ENCODE measurements around the gene LYPD6B.

LYPD6B gene

DNA sequence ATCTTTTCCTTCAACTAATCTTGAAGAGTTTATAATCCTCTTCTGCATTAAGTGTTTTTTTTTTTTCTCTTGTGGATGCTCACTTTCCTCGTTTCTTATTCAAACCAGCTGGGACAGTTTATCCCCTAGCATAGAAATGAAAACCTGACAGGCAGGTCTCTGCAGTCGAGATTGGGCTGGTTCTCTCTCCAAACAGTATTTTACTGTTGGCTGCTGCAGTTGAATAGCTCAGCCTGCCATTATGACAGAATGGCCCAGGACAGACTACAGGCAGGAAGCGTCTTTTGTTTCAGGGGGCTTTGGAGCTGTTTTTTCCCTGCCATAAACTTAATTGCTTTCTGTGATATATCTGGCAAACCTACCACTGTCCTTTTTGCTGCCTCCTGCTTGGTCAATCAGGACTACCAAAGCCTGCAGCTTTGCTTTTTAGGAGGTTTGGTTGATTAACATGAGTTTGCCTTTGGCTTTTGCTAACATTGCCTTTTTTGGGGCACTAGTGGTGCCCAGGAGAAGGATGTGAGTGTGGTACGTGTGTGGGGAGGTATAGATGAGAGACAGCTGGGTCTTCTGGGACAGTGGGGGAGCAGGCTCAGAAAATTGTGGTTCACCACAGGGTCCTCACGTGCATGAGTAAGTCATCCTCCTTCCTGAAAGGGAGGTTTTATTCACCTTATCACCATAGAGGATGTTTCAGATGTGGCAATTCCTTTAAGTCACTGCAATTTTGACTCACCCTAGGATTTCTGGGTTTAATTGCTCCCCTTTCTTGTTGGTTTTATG is 128.7 kb downstream of the LYPD6B start:
- DNase-seq: no peak

DNA sequence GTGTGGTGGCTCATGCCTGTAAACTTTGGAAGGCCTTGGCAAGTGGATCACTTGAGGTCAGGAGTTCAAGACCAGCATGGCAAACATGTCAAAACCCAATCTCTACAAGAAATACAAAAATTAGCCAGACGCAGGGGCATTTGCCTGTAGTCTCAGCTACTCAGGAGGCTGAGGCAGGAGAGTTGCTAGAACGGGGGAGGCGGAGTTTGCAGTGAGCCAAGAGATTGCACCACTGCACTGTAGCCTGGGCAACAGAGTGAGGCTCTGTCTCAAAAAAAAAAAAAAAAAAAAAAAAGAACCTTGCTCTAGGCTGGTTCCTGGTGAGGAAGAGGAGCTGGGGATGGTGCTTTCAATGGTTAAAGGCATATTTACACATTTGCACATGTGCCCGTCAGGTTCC is 129.4 kb downstream of the LYPD6B start:
- DNase-seq: no peak

DNA sequence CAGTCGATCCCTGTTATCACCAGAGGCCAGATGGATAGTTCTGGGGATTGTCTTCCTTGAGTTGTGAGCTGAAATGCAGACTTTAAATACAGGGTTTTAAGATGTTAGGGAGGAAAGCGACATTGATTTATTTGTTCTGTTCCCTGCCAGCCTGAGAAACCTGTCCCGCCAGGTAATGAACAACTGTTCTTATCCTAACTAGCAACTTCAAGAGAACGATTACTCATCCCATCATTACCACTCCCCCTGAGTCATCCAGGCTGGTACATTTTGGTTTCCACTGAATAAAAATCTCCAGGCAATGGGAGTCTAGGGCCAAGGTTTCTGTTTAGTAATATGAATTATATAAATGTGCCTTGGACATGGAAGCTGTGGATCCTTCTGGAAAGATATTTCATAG is 131.2 kb downstream of the LYPD6B start:
- DNase-seq: no peak

DNA sequence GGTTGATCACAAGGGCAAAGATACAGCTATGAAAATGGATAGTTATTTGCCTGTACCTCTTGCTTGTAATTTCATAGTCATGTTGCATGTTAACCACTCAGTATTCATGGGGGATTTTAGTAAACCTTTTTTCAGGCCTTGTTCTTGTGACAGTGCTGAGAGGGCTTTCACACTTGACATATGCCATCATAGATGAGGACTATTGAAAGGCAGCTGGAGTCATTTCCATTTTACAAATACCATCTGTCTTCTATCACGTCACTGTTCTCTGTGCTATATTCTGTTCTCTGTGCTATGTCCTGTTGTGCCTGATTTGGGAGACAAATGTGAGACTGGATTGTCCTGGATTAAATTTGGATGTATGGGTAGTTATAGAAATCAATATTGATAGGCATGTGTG is 131.7 kb downstream of the LYPD6B start:
- no peak for DNase-seq

DNA sequence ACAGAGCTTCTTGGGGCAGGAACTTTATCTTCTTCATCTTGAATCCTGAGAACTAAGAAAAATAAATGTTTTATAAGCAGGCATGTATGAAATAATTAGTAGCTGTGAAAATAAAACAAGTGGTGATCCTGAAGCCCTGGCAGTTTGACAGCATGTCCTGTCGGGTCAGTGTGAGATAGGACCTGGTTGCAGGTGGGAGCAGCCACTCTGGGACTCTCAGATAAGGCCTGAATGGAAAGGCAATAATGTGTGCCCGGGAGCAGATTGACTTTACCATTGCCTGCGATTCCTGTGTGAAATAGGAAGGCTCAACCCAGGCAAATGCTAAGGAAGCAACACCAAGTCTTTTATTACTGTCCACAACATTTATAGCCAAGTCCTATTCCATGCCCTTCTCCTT is 132.4 kb downstream of the LYPD6B start:
- no peak for DNase-seq

DNA sequence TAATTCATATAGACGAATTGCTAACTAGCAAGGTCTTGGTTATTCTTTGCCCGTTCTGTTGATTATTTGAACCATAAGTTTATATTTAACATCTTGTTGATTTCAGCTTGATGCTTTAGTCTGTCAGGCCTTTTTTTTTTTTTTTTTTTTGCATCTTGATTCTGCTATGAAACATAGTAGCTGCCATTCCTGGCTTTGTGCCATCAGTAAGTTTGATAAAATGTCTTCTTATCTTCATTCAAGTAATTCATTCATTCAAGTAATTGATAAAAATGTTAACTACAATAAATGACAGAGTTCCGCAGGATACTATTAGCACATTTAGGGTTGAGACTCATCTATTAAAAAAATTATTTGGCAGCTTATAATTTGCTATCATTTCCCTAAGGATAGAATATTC is 134.7 kb downstream of the LYPD6B start:
- DNase-seq: no peak

DNA sequence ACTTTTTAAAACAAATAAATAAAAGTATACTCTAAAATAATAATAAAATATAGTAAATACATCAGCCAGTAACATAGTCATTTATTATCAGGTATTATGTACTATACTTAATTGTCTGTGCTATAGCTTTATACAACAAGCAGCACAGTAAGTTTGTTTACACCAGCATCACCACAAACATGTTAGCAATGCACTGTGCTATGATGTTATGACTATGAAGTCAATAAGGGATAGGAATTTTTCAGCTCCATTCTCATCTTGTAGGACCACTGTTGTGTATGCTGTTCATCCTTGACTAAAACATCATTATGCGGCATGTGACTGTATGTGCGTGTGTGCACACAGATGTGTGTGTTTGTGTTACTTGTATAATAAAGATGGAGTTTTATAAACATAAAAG is 137.5 kb downstream of the LYPD6B start:
- no peak for DNase-seq

DNA sequence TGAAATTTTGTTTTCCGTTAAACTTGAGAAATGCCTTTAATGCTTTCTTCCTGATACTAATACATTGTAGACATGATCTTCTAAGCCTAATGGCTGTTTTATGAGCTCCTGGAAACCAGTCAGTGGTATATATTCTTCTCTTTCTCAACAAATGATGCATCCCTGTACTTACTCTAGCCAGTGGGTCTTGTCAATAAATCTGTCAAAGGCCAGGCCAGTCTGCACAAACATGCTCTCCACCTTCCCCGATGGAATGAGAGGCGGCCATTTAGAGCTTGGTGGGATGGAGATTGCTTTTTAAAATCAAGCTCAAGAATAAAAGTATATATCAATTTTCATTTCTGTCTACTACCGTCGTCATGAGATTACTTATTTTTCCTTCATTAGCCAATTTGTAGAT is 140.1 kb downstream of the LYPD6B start:
- no peak for DNase-seq

DNA sequence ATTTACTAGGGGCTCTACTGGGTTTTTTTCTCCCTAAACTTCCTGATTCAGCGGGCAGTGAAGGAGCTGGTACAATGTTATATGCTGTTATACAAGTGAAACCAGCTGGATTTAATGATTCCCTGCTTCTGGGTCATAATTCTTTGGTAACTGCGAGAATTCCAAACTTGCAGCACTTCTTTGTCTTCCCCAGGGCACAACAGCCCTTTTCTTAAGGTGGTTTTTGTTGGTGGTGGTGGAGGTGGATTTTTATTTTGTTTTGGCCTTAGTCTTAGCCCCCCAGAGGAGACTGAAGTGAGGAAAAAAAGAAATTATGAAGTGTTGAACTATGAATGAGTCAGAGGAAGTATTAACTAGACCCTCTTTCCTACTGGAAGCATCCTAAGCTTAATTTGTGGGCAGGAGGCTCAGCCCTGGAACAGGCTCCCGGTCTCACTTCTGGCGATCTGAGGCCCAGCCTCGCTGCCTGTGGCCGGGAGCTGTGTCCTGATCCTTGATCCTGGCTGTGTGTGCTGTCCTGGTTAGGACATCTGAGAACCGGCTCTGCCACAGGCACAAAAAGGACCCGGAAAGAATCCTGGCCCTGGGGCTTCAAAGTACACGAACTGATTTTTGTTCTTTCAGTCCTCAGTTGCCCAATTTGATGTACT is 141.9 kb downstream of the LYPD6B start:
- DNase-seq: no peak

DNA sequence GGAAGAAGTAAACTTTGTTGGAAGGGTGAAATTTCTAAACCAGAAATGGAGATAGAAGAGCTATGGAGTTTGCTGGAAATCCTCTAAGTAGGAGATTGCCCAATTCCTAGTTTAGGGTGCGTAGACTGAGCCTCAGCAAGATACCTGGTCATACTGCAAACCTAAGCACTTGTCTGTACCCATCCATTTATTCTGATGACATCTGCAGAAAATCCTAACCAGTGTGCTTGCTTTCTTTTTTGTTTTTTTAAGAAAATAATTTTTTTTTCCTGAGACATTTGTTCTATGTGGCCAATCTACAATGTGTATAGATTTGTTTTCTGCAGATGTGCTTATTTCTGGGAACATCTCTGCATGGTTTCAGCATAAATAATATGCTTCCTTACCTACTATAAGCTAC is 144.7 kb downstream of the LYPD6B start:
- no peak for DNase-seq

DNA sequence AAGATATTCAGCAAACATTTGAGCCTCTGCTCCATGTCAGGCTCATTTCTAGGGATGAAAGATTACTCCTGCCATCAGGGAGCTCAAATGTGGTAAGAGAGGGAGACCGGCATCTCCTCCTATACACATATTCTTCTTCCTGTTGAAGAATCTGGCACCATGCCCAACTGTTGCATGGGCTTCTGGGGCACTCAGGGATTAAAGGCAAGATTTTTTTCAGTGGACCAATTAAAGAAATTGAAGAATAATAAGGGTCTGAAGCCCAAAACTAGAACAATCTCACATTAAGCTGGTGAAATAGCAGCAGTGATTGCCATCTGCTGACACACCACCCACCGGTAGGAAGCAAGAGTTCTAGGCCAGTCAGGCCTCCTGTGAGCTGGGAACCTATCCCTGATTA is 146.5 kb downstream of the LYPD6B start:
- no peak for DNase-seq

DNA sequence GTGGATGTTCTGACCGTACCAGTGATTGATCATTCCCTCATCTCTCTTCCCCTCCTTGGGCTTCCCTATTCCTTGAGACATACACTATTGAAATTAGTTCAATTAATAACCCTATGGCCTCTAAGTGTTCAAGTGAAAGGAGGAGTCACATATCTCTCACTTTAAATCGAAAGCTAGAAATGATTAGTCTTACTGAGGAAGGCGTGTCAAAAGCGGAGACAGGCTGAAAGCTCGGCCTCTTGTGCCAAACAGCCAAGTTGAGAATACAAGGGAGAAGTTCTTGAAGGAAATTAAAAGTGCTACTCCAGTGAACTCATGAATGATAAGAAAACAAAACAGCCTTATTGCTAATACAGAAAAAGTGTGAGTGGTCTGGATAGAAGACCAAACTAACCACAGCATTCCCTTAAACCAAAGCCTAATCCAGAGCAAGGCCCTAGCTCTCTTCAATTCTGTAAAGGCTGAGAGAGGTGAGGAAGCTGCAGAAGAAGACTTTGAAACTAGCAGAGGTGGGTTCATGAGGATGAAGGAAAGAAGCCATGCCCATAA is 147.5 kb downstream of the LYPD6B start:
- DNase-seq: no peak

DNA sequence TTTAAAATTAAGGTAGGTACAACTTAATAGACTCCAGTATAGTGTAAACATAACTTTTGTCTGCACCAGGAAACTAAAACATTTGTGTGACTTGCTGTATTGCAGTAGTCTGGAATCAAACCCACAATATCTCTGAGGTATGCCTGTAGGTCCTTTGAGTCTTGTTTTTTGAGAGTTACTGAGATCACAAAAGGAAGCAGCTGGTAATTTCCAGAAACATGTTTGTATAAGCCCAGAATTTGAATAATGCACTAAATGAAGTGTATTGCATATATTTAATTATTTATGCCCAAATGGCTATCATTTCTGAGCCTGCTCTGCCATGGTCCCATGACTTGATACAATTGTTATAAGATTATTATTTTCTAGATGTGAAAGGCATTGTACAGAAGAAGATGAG is 148.6 kb downstream of the LYPD6B start:
- no peak for DNase-seq

DNA sequence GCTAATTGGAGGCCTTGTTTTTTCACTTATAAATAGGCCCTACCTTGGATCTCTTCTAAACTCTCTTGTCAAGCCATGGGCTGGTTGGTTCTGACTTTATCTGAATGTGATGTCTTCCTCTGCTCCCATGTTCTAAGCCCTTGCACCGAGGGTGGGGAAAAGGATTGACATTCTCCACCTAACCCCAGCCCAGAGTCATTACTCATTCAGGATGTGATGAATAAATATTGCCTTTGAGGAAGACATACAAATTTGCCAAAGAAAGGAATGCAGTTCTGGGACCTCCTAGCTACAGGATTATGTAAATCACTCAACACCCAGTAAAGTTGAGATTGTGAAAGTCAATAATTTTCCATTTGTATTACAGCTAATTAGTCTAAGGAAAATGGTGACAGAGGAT is 149.8 kb downstream of the LYPD6B start:
- no peak for DNase-seq

DNA sequence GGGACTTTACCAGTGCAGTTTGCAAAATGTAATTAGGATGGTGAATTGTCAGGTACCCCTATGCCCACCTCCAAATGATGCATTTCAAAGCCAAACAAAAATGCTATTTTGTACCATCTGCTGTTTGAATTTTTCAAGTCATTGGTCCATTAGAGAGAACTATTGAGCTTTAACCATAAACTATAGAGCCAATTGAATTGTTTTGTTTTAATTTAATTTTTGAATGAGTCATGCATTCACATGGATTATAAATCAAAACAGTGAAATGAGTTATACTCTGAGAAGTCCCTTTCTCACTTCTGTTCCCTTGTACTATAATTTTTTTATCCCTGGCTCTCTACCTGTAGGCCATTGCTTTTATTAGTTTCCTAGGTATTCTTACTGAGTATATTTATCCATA is 151.3 kb downstream of the LYPD6B start:
- no peak for DNase-seq

DNA sequence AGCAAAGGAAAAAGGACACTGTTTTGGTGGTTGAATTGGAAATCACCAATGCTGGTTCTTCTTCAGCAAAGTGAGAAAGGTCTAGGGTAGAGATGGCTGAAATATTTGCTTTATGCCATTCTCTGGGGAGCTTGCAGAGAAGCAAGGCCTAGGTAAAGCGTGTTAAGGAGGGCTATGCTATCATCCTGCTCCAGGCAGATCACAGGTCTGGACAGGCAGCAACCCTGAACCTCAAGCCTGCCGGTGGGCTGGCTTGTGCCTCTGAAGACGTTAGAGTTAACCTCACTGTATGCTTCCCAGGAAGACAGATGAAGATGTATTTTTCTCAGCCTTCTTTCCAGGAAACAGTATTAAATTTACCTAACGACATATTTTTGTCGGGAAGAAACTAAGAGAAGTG is 153.4 kb downstream of the LYPD6B start:
- DNase-seq: no peak

DNA sequence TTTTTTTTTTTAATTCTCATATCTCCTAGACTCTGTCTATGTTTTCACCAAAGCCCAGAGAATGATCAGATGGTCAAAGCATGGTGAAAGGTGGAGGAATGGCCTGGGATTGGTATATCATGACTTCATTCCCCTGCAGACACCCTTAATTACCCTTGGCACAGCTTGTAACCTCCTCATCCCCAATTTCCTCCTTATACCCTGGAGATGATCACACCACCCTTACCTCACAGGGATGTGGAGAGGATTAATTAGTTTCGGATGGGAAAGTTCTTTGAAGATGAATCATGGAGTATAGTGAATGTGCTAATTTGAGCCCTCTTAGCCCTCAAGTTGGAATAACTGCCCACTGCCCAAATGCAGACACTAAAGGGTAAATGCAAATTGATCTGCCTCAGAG is 153.9 kb downstream of the LYPD6B start:
- DNase-seq: no peak

DNA sequence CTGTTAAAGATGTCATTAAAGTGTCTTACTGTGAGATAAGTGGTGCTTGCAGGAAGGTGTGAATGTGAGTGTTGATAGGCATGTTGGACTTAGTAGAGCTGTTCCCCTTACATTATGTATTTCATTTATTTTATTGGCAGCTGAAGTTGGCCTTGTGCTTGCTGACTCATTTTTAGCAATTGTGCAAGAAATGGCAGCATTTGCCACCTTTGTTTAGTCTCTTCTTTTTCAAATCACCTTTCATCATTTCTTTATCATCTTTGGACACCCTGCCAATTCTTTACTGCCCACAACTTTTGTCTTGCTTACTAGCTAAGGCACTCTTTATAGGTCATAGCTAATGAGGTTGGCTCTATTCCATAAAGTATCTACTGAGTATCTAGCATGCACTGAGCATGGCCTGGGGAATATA is 161.6 kb downstream of the LYPD6B start:
- no peak for DNase-seq

DNA sequence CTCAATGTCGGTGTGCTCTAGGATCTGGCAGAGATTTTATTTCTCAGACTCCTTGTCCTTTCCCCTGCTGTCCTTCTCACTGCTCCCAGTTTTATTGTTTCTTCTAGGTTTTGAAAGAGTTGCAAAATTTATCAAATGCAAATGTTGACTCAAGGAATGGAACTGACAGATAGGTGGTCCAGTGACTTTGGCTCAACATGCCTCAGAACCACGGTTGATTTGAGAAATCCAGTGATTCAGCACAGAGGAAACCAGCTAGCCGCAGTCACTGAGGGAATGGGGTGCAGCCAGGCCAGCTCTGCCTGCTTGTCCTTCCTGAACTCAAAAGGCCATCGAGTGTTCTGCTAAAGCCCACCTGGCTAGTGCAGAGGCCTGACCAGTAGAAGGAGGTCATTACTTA is 166.2 kb downstream of the LYPD6B start:
- no peak for DNase-seq

DNA sequence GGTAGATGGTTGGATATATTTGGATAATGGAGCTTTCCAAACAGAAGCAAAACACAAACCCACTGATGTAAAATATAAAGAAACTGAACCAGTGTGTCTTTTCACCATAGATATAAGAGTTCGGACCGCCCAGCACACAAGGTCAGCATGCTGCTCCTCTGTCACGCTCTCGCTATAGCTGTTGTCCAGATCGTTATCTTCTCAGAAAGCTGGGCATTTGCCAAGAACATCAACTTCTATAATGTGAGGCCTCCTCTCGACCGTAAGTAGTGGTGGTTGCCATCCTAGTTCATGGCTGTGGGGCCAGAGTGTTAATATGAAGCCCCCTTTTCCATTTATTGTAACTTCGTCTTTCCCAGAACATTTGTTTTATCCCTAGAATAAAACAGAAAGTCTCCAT is 166.6 kb downstream of the LYPD6B start:
- no peak for DNase-seq

DNA sequence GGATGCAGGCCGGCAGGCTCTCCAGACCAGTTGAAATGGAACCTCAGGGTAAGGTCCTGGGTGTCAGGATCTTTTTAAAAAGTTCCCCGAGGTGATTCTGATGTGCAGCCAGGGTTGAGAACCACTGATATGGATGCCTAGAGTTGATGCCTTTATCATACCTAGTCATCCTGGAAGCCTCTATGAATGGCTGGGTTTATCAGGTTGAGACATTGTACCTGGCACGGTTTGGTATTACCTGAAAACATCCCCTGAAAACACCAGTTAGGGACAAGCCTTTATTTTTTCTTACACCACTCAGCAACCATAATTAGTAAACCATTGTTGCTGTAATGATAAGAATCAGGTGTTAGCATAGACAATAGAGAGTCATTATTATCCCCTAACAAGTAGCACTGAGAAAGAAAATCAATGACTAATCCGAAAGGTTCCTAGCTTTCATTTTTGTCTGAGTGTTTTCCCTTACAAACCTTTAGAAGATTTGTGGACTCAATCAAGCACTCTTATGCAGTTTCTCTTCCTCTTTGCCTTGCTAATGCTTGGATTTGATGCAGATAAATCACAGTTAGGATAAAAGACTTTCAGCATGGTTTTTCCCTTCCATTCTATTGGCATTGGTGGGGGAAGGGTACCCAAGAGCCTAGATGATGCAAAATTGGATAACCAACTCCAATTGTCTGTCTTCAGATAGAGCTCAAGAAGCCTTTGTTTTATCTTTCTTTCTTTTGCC is 175.4 kb downstream of the LYPD6B start:
- no peak for DNase-seq

DNA sequence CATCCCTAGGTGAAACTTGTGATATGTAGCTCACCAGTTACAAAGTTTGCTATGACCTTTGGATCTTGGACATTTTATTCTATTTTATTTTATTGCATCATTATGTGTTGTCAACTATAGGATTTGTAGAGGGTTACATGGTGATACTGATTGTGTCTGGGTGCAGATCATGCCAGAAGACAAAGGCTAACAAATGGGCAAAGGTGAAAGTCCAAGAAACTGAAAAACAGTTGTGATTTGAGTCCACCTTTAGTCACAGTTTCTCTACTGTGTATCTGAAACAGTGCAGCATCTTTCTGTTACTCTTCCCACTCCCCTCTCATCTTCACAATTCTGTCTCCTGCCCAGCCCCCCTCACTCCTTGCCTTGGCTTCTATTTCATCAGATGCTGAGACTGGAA is 180.0 kb downstream of the LYPD6B start:
- DNase-seq: no peak

DNA sequence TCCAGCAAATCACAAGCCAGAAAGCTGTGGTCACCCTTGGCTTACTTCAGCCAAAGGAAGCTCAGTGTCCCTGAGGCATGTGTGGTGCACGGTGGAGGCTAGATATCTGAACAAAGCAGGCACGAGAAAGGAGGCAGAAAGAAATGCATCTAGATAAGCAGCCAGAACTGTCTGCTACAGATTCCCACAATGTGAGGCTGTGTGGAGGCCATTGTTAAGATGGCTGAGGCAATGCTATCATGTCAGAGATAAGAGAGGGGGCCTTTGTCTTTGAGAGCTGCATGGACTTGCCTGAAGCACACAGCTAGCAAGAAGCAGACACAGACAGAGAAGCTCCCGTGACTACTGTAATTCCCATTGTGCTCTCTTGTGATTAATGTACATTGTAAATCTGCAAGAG is 181.4 kb downstream of the LYPD6B start:
- DNase-seq: no peak

DNA sequence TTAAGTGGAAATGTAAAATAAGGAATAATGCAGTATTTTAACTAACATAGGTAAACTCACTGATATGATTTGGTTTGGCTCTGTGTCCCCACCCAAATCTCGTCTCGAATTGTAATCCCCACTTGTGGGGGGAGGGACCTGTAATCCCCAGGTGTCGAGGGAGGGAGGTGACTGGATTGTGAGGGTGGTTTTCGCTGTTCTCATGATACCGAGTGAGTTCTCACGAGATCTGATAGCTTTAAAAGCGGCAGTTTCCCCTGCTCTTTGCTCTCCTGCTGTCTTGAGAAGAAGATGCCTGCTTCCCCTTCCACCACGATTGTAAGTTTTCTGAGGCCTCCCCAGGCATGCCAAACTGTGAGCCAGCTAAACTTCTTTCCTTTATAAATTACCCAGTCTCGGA is 182.5 kb downstream of the LYPD6B start:
- DNase-seq: no peak
